ENCODE results near the gene DPH5. TPM values are rescaled to one million over a fixed set of nuclear protein-coding genes. Genes with fewer than 3 reads are reported as not detected.
A peak's percentile ranks its signal among the peaks of the same experiment; 100 is the strongest.

The DPH5 gene
- total and polyA plus RNA-seq, 2 donors (not counting 1 experiment from before 2014, with no cell fraction given): 33.0 to 42.5 TPM

DNA sequence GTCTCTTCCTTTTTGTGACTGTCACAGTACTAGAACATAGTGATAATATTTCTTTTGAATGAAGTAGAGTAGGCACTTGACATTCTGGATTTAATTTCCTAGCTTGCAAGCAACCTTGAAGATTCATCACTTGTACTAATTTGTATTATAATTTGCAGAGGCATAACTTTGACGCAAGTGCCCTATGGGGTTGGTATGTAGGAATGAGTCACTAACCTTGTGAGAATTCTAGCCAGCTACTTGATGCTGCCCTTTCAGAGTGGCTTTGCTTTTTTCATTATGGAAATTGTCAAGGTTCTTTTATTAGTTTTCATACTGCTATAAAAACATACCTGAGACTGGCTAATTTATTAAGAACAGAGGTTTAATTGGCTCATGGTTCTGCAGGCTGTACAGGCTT lies 13.7 kb upstream of the DPH5 start:
- H3K9me3 ChIP-seq (ENCODE audit: control extremely low read depth in 1 of 3, control insufficient read depth in 2 of 3, insufficient read depth in 1 of 3, low read length in 2 of 3): peaks cover 5 to 19% (median 18%) of the 10 kb centered on the region in 3 donors
- CTCF ChIA-PET: no interaction called here
- H3K27me3 ChIP-seq (replicated peaks in 1 of 4; ENCODE audit: control extremely low read depth in 1 of 4, control insufficient read depth in 3 of 4, insufficient read depth in 4 of 4, low read length in 3 of 4): no peaks in the 10 kb centered on the region
- Mint-ChIP-seq H3K27ac (peak overlapping the region; percentile 44), H3K9me3 (ENCODE audit: insufficient read depth) (peaks cover 9% of the 10 kb centered on the region), H3K4me3 (no peak overlapping the region), H3K27me3 (no peaks in the 10 kb centered on the region), H3K4me1 (peaks cover 45% of the 10 kb centered on the region)
- WGBS (ENCODE audit: insufficient coverage): 100% methylated on average over 1 of the region's 1 CpG
- peak overlapping the region in 1 of 2 donors; percentile 14 for H3K27ac ChIP-seq (ENCODE audit: low read length in 2 of 2)
- no peak overlapping the region for H3K4me3 ChIP-seq (ENCODE audit: control extremely low read depth in 1 of 5, extremely low read depth in 1 of 5, insufficient read depth in 1 of 5, low read depth in 2 of 5, low read length in 4 of 5)
- H2AFZ ChIP-seq (ENCODE audit: insufficient read depth, low read depth, low read length, poor library complexity, severe bottlenecking): no peak overlapping the region
- peaks cover 76% of the 10 kb centered on the region for H3K79me2 ChIP-seq (ENCODE audit: control insufficient read depth, insufficient read depth, low read length)
- TF ChIP-seq EZH2 (IDR thresholded peaks at IDR 0.05; ENCODE audit: borderline replicate concordance, insufficient read depth, low read depth, low read length, poor library complexity, severe bottlenecking): no peak
- TF ChIP-seq, protein P1, sequence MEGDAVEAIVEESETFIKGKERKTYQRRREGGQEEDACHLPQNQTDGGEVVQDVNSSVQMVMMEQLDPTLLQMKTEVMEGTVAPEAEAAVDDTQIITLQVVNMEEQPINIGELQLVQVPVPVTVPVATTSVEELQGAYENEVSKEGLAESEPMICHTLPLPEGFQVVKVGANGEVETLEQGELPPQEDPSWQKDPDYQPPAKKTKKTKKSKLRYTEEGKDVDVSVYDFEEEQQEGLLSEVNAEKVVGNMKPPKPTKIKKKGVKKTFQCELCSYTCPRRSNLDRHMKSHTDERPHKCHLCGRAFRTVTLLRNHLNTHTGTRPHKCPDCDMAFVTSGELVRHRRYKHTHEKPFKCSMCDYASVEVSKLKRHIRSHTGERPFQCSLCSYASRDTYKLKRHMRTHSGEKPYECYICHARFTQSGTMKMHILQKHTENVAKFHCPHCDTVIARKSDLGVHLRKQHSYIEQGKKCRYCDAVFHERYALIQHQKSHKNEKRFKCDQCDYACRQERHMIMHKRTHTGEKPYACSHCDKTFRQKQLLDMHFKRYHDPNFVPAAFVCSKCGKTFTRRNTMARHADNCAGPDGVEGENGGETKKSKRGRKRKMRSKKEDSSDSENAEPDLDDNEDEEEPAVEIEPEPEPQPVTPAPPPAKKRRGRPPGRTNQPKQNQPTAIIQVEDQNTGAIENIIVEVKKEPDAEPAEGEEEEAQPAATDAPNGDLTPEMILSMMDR (IDR thresholded peaks at IDR 0.05): no peak
- H3K36me3 ChIP-seq (replicated peaks in 1 of 2; ENCODE audit: control extremely low read depth in 1 of 2, control insufficient read depth in 1 of 2, extremely low read depth in 1 of 2, insufficient read depth in 2 of 2, low read length in 1 of 2): peaks cover 5 to 32% of the 10 kb centered on the region in 2 experiments
- no peaks in the 10 kb centered on the region for H4K20me1 ChIP-seq (ENCODE audit: control insufficient read depth, insufficient read depth, low read length, poor library complexity, severe bottlenecking)
- DNase-seq (no peak), ATAC-seq (ENCODE audit: low read depth) (no peak)
- H3K4me1 ChIP-seq (ENCODE audit: control insufficient read depth in 2 of 2, insufficient read depth in 2 of 2, low read length in 2 of 2): peaks cover 18 to 34% of the 10 kb centered on the region in 2 donors
- intact Hi-C loops (cut with micrococcal nuclease): no loop called here
- H3K4me2 ChIP-seq (replicated peaks; ENCODE audit: low read depth, low read length, poor library complexity, severe bottlenecking): no peak overlapping the region
- POLR2A ChIA-PET: no interaction called here
- H3K9ac ChIP-seq (ENCODE audit: low read length): no peak overlapping the region

DNA sequence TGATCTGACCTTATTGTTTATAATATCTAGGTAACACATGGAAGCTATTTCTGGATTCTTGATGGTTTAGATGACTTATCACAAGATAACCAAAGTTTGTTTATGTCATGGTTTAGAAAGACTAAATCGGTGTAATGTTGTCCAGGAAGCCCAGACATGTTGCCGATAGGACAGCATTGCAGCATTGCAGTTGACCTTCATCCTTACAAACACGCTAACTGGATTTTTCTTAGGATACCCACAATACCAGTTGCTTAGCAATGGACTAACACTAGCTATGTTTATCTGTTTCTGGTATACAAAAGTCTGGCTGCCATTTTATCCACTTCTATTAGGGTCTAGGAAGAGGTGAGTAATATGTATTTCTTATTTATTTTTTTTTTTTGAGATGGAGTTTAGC lies 11.7 kb upstream of the DPH5 start:
- Histone ChIP-seq H3K9me3 (ENCODE audit: control extremely low read depth in 1 of 3, control insufficient read depth in 2 of 3, insufficient read depth in 1 of 3, low read length in 2 of 3) (peaks cover 3 to 19% (median 18%) of the 10 kb centered on the region in 3 donors), H3K79me2 (ENCODE audit: control insufficient read depth, insufficient read depth, low read length) (peaks cover 89% of the 10 kb centered on the region), H2AFZ (ENCODE audit: insufficient read depth, low read depth, low read length, poor library complexity, severe bottlenecking) (no peak overlapping the region), H4K20me1 (ENCODE audit: control insufficient read depth, insufficient read depth, low read length, poor library complexity, severe bottlenecking) (no peaks in the 10 kb centered on the region), H3K4me1 (ENCODE audit: control insufficient read depth in 2 of 2, insufficient read depth in 2 of 2, low read length in 2 of 2) (peaks cover 18 to 36% of the 10 kb centered on the region in 2 donors), H3K27me3 (replicated peaks in 1 of 4; ENCODE audit: control extremely low read depth in 1 of 4, control insufficient read depth in 3 of 4, insufficient read depth in 4 of 4, low read length in 3 of 4) (no peaks in the 10 kb centered on the region), H3K27ac (ENCODE audit: low read length in 2 of 2) (no peak overlapping the region), H3K4me3 (ENCODE audit: control extremely low read depth in 1 of 5, extremely low read depth in 1 of 5, insufficient read depth in 1 of 5, low read depth in 2 of 5, low read length in 4 of 5) (no peak overlapping the region), H3K9ac (ENCODE audit: low read length) (no peak overlapping the region), H3K36me3 (replicated peaks in 1 of 2; ENCODE audit: control extremely low read depth in 1 of 2, control insufficient read depth in 1 of 2, extremely low read depth in 1 of 2, insufficient read depth in 2 of 2, low read length in 1 of 2) (peaks cover 5 to 32% of the 10 kb centered on the region in 2 experiments), H3K4me2 (replicated peaks; ENCODE audit: low read depth, low read length, poor library complexity, severe bottlenecking) (no peak overlapping the region)
- ATAC-seq (ENCODE audit: low read depth) (no peak), DNase-seq (no peak)
- ChIA-PET POLR2A (no interaction called here), CTCF (interaction anchor here (1.0 to 1.2 kb wide), 2 partner anchors 12 to 272 kb away, joined by 3 read pairs; no protein-coding TSS in a partner anchor)
- H3K27me3 Mint-ChIP-seq: no peaks in the 10 kb centered on the region
- no peak for TF ChIP-seq EZH2 (IDR thresholded peaks at IDR 0.05; ENCODE audit: borderline replicate concordance, insufficient read depth, low read depth, low read length, poor library complexity, severe bottlenecking)
- TF ChIP-seq, protein P1 (IDR thresholded peaks at IDR 0.05): no peak
- no peak overlapping the region for H3K27ac Mint-ChIP-seq
- no peak overlapping the region for H3K4me3 Mint-ChIP-seq
- peaks cover 10% of the 10 kb centered on the region for H3K9me3 Mint-ChIP-seq (ENCODE audit: insufficient read depth)
- H3K4me1 Mint-ChIP-seq: peaks cover 54% of the 10 kb centered on the region
- intact Hi-C loops (cut with micrococcal nuclease): no loop called here
- WGBS (ENCODE audit: insufficient coverage): 100% methylated on average over 2 of the region's 3 CpGs
